ENCODE measurements around the gene ZBTB7C. TPM values are rescaled to one million over a fixed set of nuclear protein-coding genes. Genes with fewer than 3 reads are reported as not detected.
A peak's percentile ranks its signal among the peaks of the same experiment; 100 is the strongest.

The ZBTB7C gene
- total and polyA plus RNA-seq, 4 experiments from 2014 or later: 0.23 TPM; not detected in 3

GRCh38 chr18:48022531-48023329 lies 386.5 kb downstream of the ZBTB7C start:
- no peak overlapping the region for H3K27ac ChIP-seq (ENCODE audit: low read depth, low read length)
- intact Hi-C loops (cut with micrococcal nuclease): loop anchor here (1.0 kb wide), 1 partner anchor 91 kb away; no protein-coding TSS in a partner anchor
- H3K36me3 Mint-ChIP-seq: no peaks in the 10 kb centered on the region
- H3K27ac Mint-ChIP-seq: no peak overlapping the region
- no peaks in the 10 kb centered on the region for H3K9me3 ChIP-seq (ENCODE audit: control insufficient read depth in 1 of 2, low read length in 2 of 2)
- H3K4me1 ChIP-seq (ENCODE audit: insufficient read depth, low read length): no peaks in the 10 kb centered on the region
- H3K4me3 Mint-ChIP-seq: no peak overlapping the region
- peaks cover 25 to 28% of the 10 kb centered on the region in 2 donors for H3K27me3 Mint-ChIP-seq
- ChIA-PET POLR2A (ENCODE audit: partially characterized antibody) (no interaction called here), CTCF (ENCODE audit: partially characterized antibody) (interaction anchor here (1.1 to 1.3 kb wide), 3 partner anchors 249 to 252 kb away, joined by 3 to 4 read pairs (median 4); no protein-coding TSS in a partner anchor)
- H3K9me3 Mint-ChIP-seq: no peaks in the 10 kb centered on the region
- DNase-seq: peak in 4 of 5 donors; percentile 31 to 35 (median 34)
- peaks cover 0 to 5% (median 2%) of the 10 kb centered on the region in 4 donors for H3K4me1 Mint-ChIP-seq
- H3K36me3 ChIP-seq (ENCODE audit: insufficient read depth, low read length): no peaks in the 10 kb centered on the region
- H3K27me3 ChIP-seq (ENCODE audit: insufficient read depth, low read length): peaks cover 6% of the 10 kb centered on the region
- H3K4me3 ChIP-seq (ENCODE audit: low read length in 2 of 2): no peak overlapping the region

- Histone ChIP-seq H3K9me3 (ENCODE audit: control insufficient read depth in 1 of 2, low read length in 2 of 2) (no peaks in the 10 kb centered on the region), H3K36me3 (ENCODE audit: insufficient read depth, low read length) (no peaks in the 10 kb centered on the region), H3K27ac (ENCODE audit: low read depth, low read length) (no peak overlapping the region), H3K4me3 (ENCODE audit: low read length in 2 of 2) (no peak overlapping the region), H3K4me1 (ENCODE audit: insufficient read depth, low read length) (no peaks in the 10 kb centered on the region), H3K27me3 (ENCODE audit: insufficient read depth, low read length) (peaks cover 9% of the 10 kb centered on the region)
- Mint-ChIP-seq H3K27me3 (peaks cover 28 to 29% of the 10 kb centered on the region in 2 donors), H3K36me3 (no peaks in the 10 kb centered on the region), H3K27ac (no peak overlapping the region), H3K4me1 (peaks cover 0 to 5% (median 2%) of the 10 kb centered on the region in 4 donors), H3K4me3 (no peak overlapping the region), H3K9me3 (no peaks in the 10 kb centered on the region)
- ChIA-PET CTCF (ENCODE audit: partially characterized antibody) (interaction anchor here (0.6 to 1.3 kb wide), 4 partner anchors 151 to 252 kb away, joined by 3 to 4 read pairs (median 4); no protein-coding TSS in a partner anchor), POLR2A (ENCODE audit: partially characterized antibody) (no interaction called here)
- no peak for DNase-seq
- intact Hi-C loops (cut with micrococcal nuclease): loop anchor here (1.0 kb wide), 1 partner anchor 91 kb away; no protein-coding TSS in a partner anchor
Observed at GRCh38 chr18:48022021-48022420, 387.2 kb downstream of the ZBTB7C start.

GRCh38 chr18:48021273-48021914 lies 387.8 kb downstream of the ZBTB7C start:
- no peaks in the 10 kb centered on the region for H3K9me3 Mint-ChIP-seq
- Histone ChIP-seq H3K4me1 (ENCODE audit: insufficient read depth, low read length) (no peaks in the 10 kb centered on the region), H3K36me3 (ENCODE audit: insufficient read depth, low read length) (no peaks in the 10 kb centered on the region), H3K27ac (ENCODE audit: low read depth, low read length) (no peak overlapping the region), H3K4me3 (ENCODE audit: low read length in 2 of 2) (no peak overlapping the region), H3K27me3 (ENCODE audit: insufficient read depth, low read length) (peaks cover 9% of the 10 kb centered on the region), H3K9me3 (ENCODE audit: control insufficient read depth in 1 of 2, low read length in 2 of 2) (no peaks in the 10 kb centered on the region)
- peaks cover 0 to 5% (median 2%) of the 10 kb centered on the region in 4 donors for H3K4me1 Mint-ChIP-seq
- H3K27ac Mint-ChIP-seq: no peak overlapping the region
- POLR2A ChIA-PET (ENCODE audit: partially characterized antibody): no interaction called here
- intact Hi-C loops (cut with micrococcal nuclease): no loop called here
- CTCF ChIA-PET (ENCODE audit: partially characterized antibody): interaction anchor here (0.6 to 1.3 kb wide), 3 partner anchors 150 to 251 kb away, joined by 3 to 4 read pairs (median 3); no protein-coding TSS in a partner anchor
- H3K27me3 Mint-ChIP-seq: peaks cover 30 to 34% of the 10 kb centered on the region in 2 donors
- no peak for DNase-seq
- H3K4me3 Mint-ChIP-seq: no peak overlapping the region
- H3K36me3 Mint-ChIP-seq: no peaks in the 10 kb centered on the region

GRCh38 chr18:48020337-48021250 lies 388.6 kb downstream of the ZBTB7C start:
- ChIA-PET CTCF (ENCODE audit: partially characterized antibody) (interaction anchor here (0.6 kb wide), 1 partner anchor 248 kb away, joined by 3 read pairs; no protein-coding TSS in a partner anchor), POLR2A (ENCODE audit: partially characterized antibody) (no interaction called here)
- H3K36me3 Mint-ChIP-seq: no peaks in the 10 kb centered on the region
- peak overlapping the region in 1 of 7 donors; percentile 69 for H3K27ac Mint-ChIP-seq
- intact Hi-C loops (cut with micrococcal nuclease): no loop called here
- H3K4me1 Mint-ChIP-seq: peaks cover 0 to 5% (median 2%) of the 10 kb centered on the region in 4 donors
- Histone ChIP-seq H3K36me3 (ENCODE audit: insufficient read depth, low read length) (no peaks in the 10 kb centered on the region), H3K27ac (ENCODE audit: low read depth, low read length) (no peak overlapping the region), H3K4me1 (ENCODE audit: insufficient read depth, low read length) (no peaks in the 10 kb centered on the region), H3K9me3 (ENCODE audit: control insufficient read depth in 1 of 2, low read length in 2 of 2) (no peaks in the 10 kb centered on the region), H3K27me3 (ENCODE audit: insufficient read depth, low read length) (peaks cover 9% of the 10 kb centered on the region), H3K4me3 (ENCODE audit: low read length in 2 of 2) (no peak overlapping the region)
- H3K4me3 Mint-ChIP-seq: no peak overlapping the region
- no peak for DNase-seq
- peaks cover 30 to 32% of the 10 kb centered on the region in 2 donors for H3K27me3 Mint-ChIP-seq
- peaks cover 0 to 1% (median 0%) of the 10 kb centered on the region in 8 donors for H3K9me3 Mint-ChIP-seq

- CTCF ChIA-PET (ENCODE audit: partially characterized antibody): interaction anchor here (0.6 kb wide), 1 partner anchor 247 kb away, joined by 3 read pairs; no protein-coding TSS in a partner anchor
- H3K36me3 ChIP-seq (ENCODE audit: insufficient read depth, low read length): no peaks in the 10 kb centered on the region
- Mint-ChIP-seq H3K27me3 (peaks cover 27 to 30% of the 10 kb centered on the region in 2 donors), H3K4me3 (no peak overlapping the region), H3K9me3 (peaks cover 0 to 6% (median 3%) of the 10 kb centered on the region in 8 donors), H3K27ac (no peak overlapping the region), H3K36me3 (no peaks in the 10 kb centered on the region), H3K4me1 (peaks cover 0 to 5% (median 2%) of the 10 kb centered on the region in 4 donors)
- peaks cover 9% of the 10 kb centered on the region for H3K27me3 ChIP-seq (ENCODE audit: insufficient read depth, low read length)
- no peak overlapping the region for H3K27ac ChIP-seq (ENCODE audit: low read depth, low read length)
- POLR2A ChIA-PET (ENCODE audit: partially characterized antibody): no interaction called here
- no peaks in the 10 kb centered on the region for H3K4me1 ChIP-seq (ENCODE audit: insufficient read depth, low read length)
- H3K9me3 ChIP-seq (ENCODE audit: control insufficient read depth in 1 of 2, low read length in 2 of 2): no peaks in the 10 kb centered on the region
- intact Hi-C loops (cut with micrococcal nuclease): no loop called here
- DNase-seq: no peak
- no peak overlapping the region for H3K4me3 ChIP-seq (ENCODE audit: low read length in 2 of 2)
Observed at GRCh38 chr18:48019557-48020325, 389.4 kb downstream of the ZBTB7C start.

- Mint-ChIP-seq H3K4me3 (no peak overlapping the region), H3K4me1 (peaks cover 0 to 5% (median 2%) of the 10 kb centered on the region in 4 donors), H3K27me3 (peaks cover 24 to 30% of the 10 kb centered on the region in 2 donors), H3K27ac (no peak overlapping the region), H3K36me3 (no peaks in the 10 kb centered on the region), H3K9me3 (peaks cover 0 to 11% (median 7%) of the 10 kb centered on the region in 8 donors)
- DNase-seq: no peak
- intact Hi-C loops (cut with micrococcal nuclease): no loop called here
- H3K4me1 ChIP-seq (ENCODE audit: insufficient read depth, low read length): no peaks in the 10 kb centered on the region
- peaks cover 9% of the 10 kb centered on the region for H3K27me3 ChIP-seq (ENCODE audit: insufficient read depth, low read length)
- H3K27ac ChIP-seq (ENCODE audit: low read depth, low read length): no peak overlapping the region
- H3K9me3 ChIP-seq (ENCODE audit: control insufficient read depth in 1 of 2, low read length in 2 of 2): no peaks in the 10 kb centered on the region
- H3K36me3 ChIP-seq (ENCODE audit: insufficient read depth, low read length): no peaks in the 10 kb centered on the region
- H3K4me3 ChIP-seq (ENCODE audit: low read length in 2 of 2): no peak overlapping the region
- ChIA-PET POLR2A (ENCODE audit: partially characterized antibody) (no interaction called here), CTCF (ENCODE audit: partially characterized antibody) (no interaction called here)
Observed at GRCh38 chr18:48018851-48019250, 390.3 kb downstream of the ZBTB7C start.

All from CD4-positive, alpha-beta memory T cell (primary cell).